ENCODE measurements around the gene NXPH4. TPM values are rescaled to one million over a fixed set of nuclear protein-coding genes. Genes with fewer than 3 reads are reported as not detected.

The NXPH4 gene
- total and polyA plus RNA-seq, 2 donors (not counting 1 experiment from before 2014, with no cell fraction given) = 3.5 to 8.6 TPM

- peaks cover 0 to 36% (median 0%) of the 10 kb centered on the region in 3 donors for H3K9me3 ChIP-seq (ENCODE audit: control extremely low read depth in 1 of 3, control insufficient read depth in 2 of 3, insufficient read depth in 1 of 3, low read length in 2 of 3)
- no peaks in the 10 kb centered on the region for H3K9me3 Mint-ChIP-seq (ENCODE audit: insufficient read depth)
- TF ChIP-seq CTCF (IDR thresholded peaks at IDR 0.05) (no peak), EZH2 (IDR thresholded peaks at IDR 0.05; ENCODE audit: borderline replicate concordance, insufficient read depth, low read depth, low read length, poor library complexity, severe bottlenecking) (no peak)
- H3K4me2 ChIP-seq (replicated peaks; ENCODE audit: low read depth, low read length, poor library complexity, severe bottlenecking) = peak overlapping the region; percentile 72
- H3K4me3 Mint-ChIP-seq = peak overlapping the region; percentile 85
- peaks cover 0 to 10% of the 10 kb centered on the region in 2 experiments for H3K36me3 ChIP-seq (replicated peaks in 1 of 2; ENCODE audit: control extremely low read depth in 1 of 2, control insufficient read depth in 1 of 2, extremely low read depth in 1 of 2, insufficient read depth in 2 of 2, low read length in 1 of 2)
- no peak overlapping the region for H3K27ac ChIP-seq (ENCODE audit: low read length in 2 of 2)
- intact Hi-C loops (cut with micrococcal nuclease) = loop anchor here (1.0 to 5.0 kb wide), 2 partner anchors 8 to 149 kb away; partner anchors contain the start of gene NEMP1
- peaks cover 75 to 85% of the 10 kb centered on the region in 2 donors for H3K4me1 ChIP-seq (ENCODE audit: control insufficient read depth in 2 of 2, insufficient read depth in 2 of 2, low read length in 2 of 2)
- POLR2A ChIA-PET = interaction anchor here (0.5 to 7.5 kb wide), 5 partner anchors 10 to 1080 kb away, joined by 3 to 89 read pairs (median 5); partner anchors contain the start of gene NXPH4
- CTCF ChIA-PET = interaction anchor here (0.7 to 31.1 kb wide), 6 partner anchors 11 to 251 kb away, joined by 3 to 838 read pairs (median 4); partner anchors contain the start of genes NEMP1 and NXPH4
- H3K79me2 ChIP-seq (ENCODE audit: control insufficient read depth, insufficient read depth, low read length) = peaks cover 36% of the 10 kb centered on the region
- peak overlapping the region; percentile 39 for H2AFZ ChIP-seq (ENCODE audit: insufficient read depth, low read depth, low read length, poor library complexity, severe bottlenecking)
- no peak for ATAC-seq (ENCODE audit: low read depth)
- H3K4me3 ChIP-seq (ENCODE audit: control extremely low read depth in 1 of 5, extremely low read depth in 1 of 5, insufficient read depth in 1 of 5, low read depth in 2 of 5, low read length in 4 of 5) = peak overlapping the region in 3 of 5 experiments; percentile 1 to 39 (median 13)
- peaks cover 0 to 57% (median 35%) of the 10 kb centered on the region in 4 experiments for H3K27me3 ChIP-seq (replicated peaks in 1 of 4; ENCODE audit: control extremely low read depth in 1 of 4, control insufficient read depth in 3 of 4, insufficient read depth in 4 of 4, low read length in 3 of 4)
- WGBS (ENCODE audit: insufficient coverage) = 7% methylated on average over 20 of the region's 35 CpGs
- peaks cover 29% of the 10 kb centered on the region for H4K20me1 ChIP-seq (ENCODE audit: control insufficient read depth, insufficient read depth, low read length, poor library complexity, severe bottlenecking)
- H3K27ac Mint-ChIP-seq = peak overlapping the region; percentile 86
- H3K27me3 Mint-ChIP-seq = peaks cover 28% of the 10 kb centered on the region
- peaks cover 75% of the 10 kb centered on the region for H3K4me1 Mint-ChIP-seq
- DNase-seq = peak; percentile 54
- peak overlapping the region; percentile 29 for H3K9ac ChIP-seq (ENCODE audit: low read length)
Measured at GRCh38 chr12:57226588-57227314, 10.2 kb downstream of the NXPH4 start.

Measured in B cell (primary cell).